Measurements from ENCODE around the gene SPAG16.

The SPAG16 gene

GRCh38 chr2:214127571-214127970 is 843.3 kb downstream of the SPAG16 start:
- TF ChIP-seq, protein P1, sequence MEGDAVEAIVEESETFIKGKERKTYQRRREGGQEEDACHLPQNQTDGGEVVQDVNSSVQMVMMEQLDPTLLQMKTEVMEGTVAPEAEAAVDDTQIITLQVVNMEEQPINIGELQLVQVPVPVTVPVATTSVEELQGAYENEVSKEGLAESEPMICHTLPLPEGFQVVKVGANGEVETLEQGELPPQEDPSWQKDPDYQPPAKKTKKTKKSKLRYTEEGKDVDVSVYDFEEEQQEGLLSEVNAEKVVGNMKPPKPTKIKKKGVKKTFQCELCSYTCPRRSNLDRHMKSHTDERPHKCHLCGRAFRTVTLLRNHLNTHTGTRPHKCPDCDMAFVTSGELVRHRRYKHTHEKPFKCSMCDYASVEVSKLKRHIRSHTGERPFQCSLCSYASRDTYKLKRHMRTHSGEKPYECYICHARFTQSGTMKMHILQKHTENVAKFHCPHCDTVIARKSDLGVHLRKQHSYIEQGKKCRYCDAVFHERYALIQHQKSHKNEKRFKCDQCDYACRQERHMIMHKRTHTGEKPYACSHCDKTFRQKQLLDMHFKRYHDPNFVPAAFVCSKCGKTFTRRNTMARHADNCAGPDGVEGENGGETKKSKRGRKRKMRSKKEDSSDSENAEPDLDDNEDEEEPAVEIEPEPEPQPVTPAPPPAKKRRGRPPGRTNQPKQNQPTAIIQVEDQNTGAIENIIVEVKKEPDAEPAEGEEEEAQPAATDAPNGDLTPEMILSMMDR (IDR thresholded peaks at IDR 0.05): no peak
- no peak for TF ChIP-seq ZFX (IDR thresholded peaks at IDR 0.05; ENCODE audit: borderline replicate concordance)
- no peak overlapping the region for H3K27ac ChIP-seq

DNA sequence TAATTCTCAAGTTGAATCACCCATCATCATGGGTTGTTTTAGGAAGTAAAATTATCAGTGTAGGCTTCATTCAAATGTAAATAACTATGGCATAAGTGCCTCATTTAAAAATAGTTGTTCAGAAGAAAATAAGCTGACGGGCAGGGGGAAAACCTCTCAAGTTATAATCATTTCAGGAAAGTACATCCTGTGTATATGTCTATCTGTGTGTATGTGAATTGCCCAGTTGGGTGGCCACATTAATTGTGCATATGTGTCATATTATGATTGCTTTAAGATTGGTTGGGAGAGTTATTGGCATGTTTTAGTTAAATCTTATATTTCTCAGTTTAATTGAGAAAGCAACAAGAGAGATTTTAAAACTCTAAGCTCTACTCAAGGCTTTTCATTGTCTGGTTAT is 843.8 kb downstream of the SPAG16 start:
- TF ChIP-seq, protein P1 (IDR thresholded peaks at IDR 0.05): no peak
- no peak for TF ChIP-seq ZFX (IDR thresholded peaks at IDR 0.05; ENCODE audit: borderline replicate concordance)
- H3K27ac ChIP-seq: no peak overlapping the region

DNA sequence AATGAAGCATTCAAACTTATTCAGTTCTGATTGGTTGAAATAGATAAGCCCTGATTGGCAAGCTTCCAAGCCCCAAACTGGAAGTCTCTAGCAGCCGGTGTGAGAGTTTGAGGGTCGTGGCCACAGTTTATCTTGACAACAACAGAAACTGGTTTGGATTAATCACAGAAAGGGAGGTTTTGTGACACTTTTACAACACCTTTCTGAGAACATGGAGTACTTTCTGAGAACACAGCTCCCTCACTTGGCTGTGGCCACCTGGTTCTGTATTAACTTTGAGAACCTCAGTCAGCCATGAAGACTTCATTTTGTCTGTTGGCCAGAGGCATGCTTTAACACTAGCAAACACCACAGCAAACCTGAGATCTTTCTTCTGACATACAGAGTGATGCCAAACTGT is 845.9 kb downstream of the SPAG16 start:
- no peak overlapping the region for H3K27ac ChIP-seq
- TF ChIP-seq, protein P1 (IDR thresholded peaks at IDR 0.05): no peak
- TF ChIP-seq ZFX (IDR thresholded peaks at IDR 0.05; ENCODE audit: borderline replicate concordance): no peak

GRCh38 chr2:214135966-214136365 is 851.7 kb downstream of the SPAG16 start:
- TF ChIP-seq, protein P1 (IDR thresholded peaks at IDR 0.05): no peak
- no peak overlapping the region for H3K27ac ChIP-seq

GRCh38 chr2:214138779-214139178 is 854.5 kb downstream of the SPAG16 start:
- no peak overlapping the region for H3K27ac ChIP-seq
- TF ChIP-seq ZFX (IDR thresholded peaks at IDR 0.05; ENCODE audit: borderline replicate concordance): no peak
- TF ChIP-seq, protein P1 (IDR thresholded peaks at IDR 0.05): no peak

DNA sequence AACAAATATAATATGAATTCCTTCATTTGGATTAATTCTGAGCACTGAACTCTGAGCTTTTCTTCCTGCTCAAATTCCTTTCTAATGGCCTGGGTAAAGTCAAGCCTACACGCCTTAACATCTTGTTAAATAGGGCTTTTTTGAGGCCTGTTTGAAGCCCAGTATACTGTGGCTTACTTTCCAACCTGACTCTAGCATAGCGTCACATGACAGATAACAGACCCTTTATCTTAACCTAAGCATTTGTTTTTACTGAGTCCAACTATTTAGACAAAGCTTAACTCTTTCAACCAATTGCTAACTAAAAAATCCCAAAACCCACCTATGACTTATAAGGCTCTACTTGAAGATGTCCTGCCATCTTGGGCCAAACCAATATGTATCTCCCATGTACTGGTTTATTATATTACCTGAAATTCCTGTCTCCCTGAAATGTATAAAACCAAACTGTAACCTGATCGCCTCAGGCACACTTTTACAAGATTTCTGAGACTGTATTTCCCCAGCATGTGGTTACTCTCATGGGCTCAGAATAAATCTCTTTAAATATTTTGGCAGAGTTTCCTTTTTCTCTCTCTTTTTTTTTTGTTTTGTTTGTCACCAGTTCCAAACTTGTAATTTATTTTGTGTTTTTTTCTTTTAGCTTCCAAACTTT is 855.5 kb downstream of the SPAG16 start:
- TF ChIP-seq, protein P1 (IDR thresholded peaks at IDR 0.05): no peak
- TF ChIP-seq ZFX (IDR thresholded peaks at IDR 0.05; ENCODE audit: borderline replicate concordance): no peak
- no peak overlapping the region for H3K27ac ChIP-seq

- TF ChIP-seq, protein P1 (IDR thresholded peaks at IDR 0.05): no peak
- no peak for TF ChIP-seq ZFX (IDR thresholded peaks at IDR 0.05; ENCODE audit: borderline replicate concordance)
- no peak overlapping the region for H3K27ac ChIP-seq
These were observed 872.7 kb downstream of the SPAG16 start for GRCh38 chr2:214156971-214157370.

Data from 22Rv1 (cell line).